Muscle layer of duodenum (tissue), 2 donors: ENCODE results near the gene PCAT6.

ENCODE experiments used
- H3K27ac ChIP-seq: one replicate; pipeline ENCODE4 v1.7.0; 2013; ENCODE audit warnings: mild to moderate bottlenecking, low read length
- H3K27me3 ChIP-seq: one replicate; pipeline ENCODE4 v1.7.0; 2013; ENCODE audit warnings: low read depth, mild to moderate bottlenecking, control low read depth, low read length
- H3K36me3 ChIP-seq, 2 donors: one replicate each; pipeline ENCODE4 v1.7.0; 2013; ENCODE audit warnings: low read length in 2 of 2, control low read depth in 1 of 2, mild to moderate bottlenecking in 1 of 2; ENCODE audit not compliant: insufficient read depth in 2 of 2, control insufficient read depth in 1 of 2
- H3K4me1 ChIP-seq, 2 donors: one replicate each; pipeline ENCODE4 v1.7.0; 2013; ENCODE audit warnings: low read length in 2 of 2, mild to moderate bottlenecking in 2 of 2, control low read depth in 1 of 2, moderate library complexity in 1 of 2; ENCODE audit not compliant: insufficient read depth in 2 of 2, control insufficient read depth in 1 of 2
- H3K4me3 ChIP-seq, 2 donors: one replicate each; pipeline ENCODE4 v1.7.0; 2013; ENCODE audit warnings: low read length in 2 of 2, low read depth in 1 of 2, mild to moderate bottlenecking in 1 of 2
- H3K9me3 ChIP-seq, 2 donors: one replicate each; pipeline ENCODE4 v1.7.0; 2013; ENCODE audit warnings: low read length in 2 of 2, control low read depth in 1 of 2, mild to moderate bottlenecking in 1 of 2; ENCODE audit not compliant: control insufficient read depth in 1 of 2
- donor health status: healthy.

Gene PCAT6

GRCh38 chr1:202798260-202798659 is 12.5 kb upstream of the PCAT6 start:
- no peak overlapping the region for H3K27ac ChIP-seq
- H3K27me3 ChIP-seq: no peaks in the 10 kb centered on the region
- peaks cover 3 to 12% of the 10 kb centered on the region in 2 donors for H3K4me1 ChIP-seq
- H3K9me3 ChIP-seq: no peaks in the 10 kb centered on the region
- no peak overlapping the region for H3K4me3 ChIP-seq
- H3K36me3 ChIP-seq: no peaks in the 10 kb centered on the region

GRCh38 chr1:202798792-202799331 is 11.9 kb upstream of the PCAT6 start:
- Histone ChIP-seq H3K4me3 (no peak overlapping the region), H3K9me3 (no peaks in the 10 kb centered on the region), H3K4me1 (peaks cover 3 to 14% of the 10 kb centered on the region in 2 donors), H3K27me3 (no peaks in the 10 kb centered on the region), H3K27ac (no peak overlapping the region), H3K36me3 (no peaks in the 10 kb centered on the region)

- no peak overlapping the region for H3K27ac ChIP-seq
- no peak overlapping the region for H3K4me3 ChIP-seq
- H3K9me3 ChIP-seq: no peaks in the 10 kb centered on the region
- H3K27me3 ChIP-seq: no peaks in the 10 kb centered on the region
- H3K36me3 ChIP-seq: no peaks in the 10 kb centered on the region
- H3K4me1 ChIP-seq: peaks cover 10 to 24% of the 10 kb centered on the region in 2 donors
These were observed 10.0 kb upstream of the PCAT6 start for GRCh38 chr1:202800742-202801141.

DNA sequence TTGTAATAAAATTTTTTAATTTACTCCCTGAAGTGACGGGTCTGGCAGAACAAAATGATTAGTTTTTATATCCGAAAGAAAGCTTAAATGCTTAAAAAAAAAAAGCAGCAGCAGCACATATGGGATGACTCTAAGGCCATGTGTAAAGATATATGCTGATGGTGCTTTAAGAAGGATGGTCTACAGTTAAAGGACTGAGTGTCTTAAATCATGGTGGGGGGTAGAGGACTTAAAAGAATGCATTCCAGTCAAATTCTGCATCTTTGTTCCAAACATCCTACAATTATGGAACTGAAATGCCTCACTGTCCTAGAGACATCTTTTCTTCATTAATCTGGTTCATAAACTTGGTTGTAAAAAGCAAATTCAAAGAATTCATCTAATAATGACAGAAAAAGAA is 9.6 kb upstream of the PCAT6 start:
- H3K27ac ChIP-seq: no peak overlapping the region

DNA sequence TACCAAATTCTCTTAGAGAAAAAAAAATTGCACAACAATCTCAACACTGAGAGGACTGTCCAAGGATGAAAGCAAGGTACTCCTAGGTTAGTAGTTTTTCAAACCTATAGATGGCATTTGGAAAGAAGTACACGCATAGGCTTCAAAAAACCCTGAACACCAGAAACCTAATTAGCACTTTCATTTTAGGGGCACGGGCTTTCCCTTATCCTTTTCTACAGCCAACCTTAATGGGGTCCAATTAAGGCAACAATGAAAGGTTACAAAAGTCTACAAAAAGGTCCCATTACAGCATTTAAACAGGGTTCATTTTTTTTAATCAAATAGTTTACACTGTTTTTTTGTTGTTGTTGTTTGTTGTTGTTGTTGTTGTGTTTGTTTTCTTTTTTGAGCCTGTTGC is 8.7 kb upstream of the PCAT6 start:
- H3K4me1 ChIP-seq: peaks cover 15 to 29% of the 10 kb centered on the region in 2 donors
- H3K4me3 ChIP-seq: no peak overlapping the region
- no peaks in the 10 kb centered on the region for H3K27me3 ChIP-seq
- no peaks in the 10 kb centered on the region for H3K9me3 ChIP-seq
- H3K27ac ChIP-seq: no peak overlapping the region
- no peaks in the 10 kb centered on the region for H3K36me3 ChIP-seq

More for the DNA sequence above, 9.6 kb upstream of the PCAT6 start:
- no peak overlapping the region for H3K4me3 ChIP-seq
- no peaks in the 10 kb centered on the region for H3K36me3 ChIP-seq
- no peaks in the 10 kb centered on the region for H3K9me3 ChIP-seq
- H3K27me3 ChIP-seq: no peaks in the 10 kb centered on the region
- H3K4me1 ChIP-seq: peaks cover 13 to 28% of the 10 kb centered on the region in 2 donors

DNA sequence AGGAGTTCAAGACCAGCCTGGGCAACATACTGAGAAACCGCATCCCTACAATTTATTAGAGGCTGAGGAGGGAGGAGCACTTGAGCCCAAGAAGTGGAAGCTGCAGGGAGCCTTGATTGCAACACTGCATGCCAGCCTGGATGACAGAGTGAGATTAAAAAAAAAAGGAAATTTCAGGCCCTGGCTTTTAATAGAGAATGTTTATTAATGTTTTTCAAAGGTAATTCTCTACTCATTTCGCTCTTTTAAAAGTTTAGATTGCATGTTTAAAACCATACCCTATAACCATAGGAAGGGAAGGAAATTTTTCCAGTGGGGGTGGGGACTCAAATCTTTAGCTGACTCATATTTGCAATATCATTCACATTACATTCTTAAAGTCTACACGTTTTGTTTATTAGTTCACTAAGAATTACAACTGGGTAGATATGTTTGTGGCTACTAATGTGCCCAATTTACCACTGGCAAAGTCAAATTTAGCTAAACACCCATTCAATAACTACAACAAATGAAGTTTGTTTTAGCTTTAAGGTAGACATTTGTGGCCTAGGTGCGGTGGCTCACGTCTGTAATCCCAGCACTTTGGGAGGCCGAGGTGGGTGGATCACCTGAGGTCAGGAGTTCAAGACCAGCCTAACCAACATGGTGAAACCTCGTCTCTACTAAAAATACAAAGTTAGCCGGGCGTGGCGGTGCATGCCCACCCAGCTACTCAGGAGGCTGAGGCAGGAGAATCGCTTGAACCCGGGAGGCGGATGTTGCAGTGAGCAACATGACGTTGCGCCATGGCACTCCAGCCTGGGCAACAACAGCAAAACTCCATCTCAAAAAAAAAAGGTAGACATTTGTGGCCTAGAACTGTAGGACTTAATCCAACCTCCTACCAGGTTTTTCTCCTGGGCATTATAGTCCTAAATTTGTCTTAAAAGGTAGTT is 7.5 kb upstream of the PCAT6 start:
- Histone ChIP-seq H3K4me3 (no peak overlapping the region), H3K4me1 (peaks cover 15 to 29% of the 10 kb centered on the region in 2 donors), H3K27me3 (no peaks in the 10 kb centered on the region), H3K27ac (no peak overlapping the region), H3K9me3 (no peaks in the 10 kb centered on the region), H3K36me3 (no peaks in the 10 kb centered on the region)

DNA sequence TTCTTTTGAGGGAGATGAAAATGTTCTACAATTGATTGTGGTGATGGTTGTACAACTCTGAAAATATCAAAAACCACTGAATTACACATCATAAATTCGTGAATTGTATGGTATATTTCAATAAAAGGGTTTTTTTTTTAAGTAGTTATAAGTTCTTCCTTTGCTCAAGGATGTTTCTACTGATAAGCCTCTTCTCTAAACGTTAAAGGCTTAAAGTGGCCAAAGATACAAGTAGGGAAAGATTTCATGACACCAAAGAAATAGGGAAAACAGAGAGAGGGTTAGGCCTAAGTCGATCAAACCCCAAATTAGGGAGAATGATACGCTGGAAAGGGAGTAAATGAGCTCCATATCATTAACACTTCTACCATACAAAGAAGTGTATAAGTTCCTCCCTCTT is 6.6 kb upstream of the PCAT6 start:
- Histone ChIP-seq H3K4me3 (no peak overlapping the region), H3K4me1 (peaks cover 19 to 35% of the 10 kb centered on the region in 2 donors), H3K27me3 (no peaks in the 10 kb centered on the region), H3K27ac (no peak overlapping the region), H3K36me3 (no peaks in the 10 kb centered on the region), H3K9me3 (no peaks in the 10 kb centered on the region)

DNA sequence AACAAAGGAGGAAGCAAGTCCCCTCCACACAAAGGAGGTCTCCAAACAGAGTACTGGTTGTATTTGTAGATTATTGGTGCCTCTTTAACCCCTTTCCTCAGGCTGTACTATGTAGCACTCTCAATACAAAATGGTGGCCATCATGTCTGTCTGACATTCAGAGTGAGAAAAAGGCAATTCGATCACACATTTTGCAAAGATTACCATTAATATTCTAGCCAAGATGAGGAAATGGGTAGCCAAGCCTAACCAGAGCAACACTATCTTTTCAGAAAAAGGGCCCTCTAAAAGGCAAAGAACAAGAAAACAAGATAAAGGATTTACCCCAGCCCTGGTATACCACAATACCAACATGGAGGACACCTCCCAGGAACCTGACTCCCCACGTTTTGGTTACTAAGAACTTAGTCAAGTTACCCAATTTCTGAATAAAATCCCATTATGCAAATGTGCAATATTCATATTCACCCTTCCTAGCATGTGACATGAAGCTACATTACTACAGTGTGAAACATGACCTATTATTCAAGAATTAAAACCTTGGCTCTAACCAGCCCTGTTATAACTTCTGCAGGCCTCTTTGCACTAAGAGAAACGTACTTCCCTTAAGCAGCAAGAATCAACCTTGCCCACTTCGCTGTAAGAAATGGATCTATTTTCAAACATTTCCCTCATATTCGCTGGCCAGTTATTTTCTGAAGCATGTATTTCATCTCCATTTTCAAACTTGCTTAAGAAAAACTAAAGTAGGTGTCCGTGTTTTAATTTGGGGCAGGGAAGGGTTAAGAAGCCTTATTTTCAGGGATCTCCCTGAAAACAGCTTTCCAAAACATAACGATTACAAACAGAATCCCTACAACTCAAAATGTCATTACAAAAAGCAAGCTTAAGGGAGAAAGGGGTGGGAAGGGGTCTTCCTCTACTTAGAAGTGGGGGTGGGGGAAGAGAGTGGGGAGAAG is 4.6 kb upstream of the PCAT6 start:
- Histone ChIP-seq H3K9me3 (no peaks in the 10 kb centered on the region), H3K27me3 (no peaks in the 10 kb centered on the region), H3K4me3 (peak overlapping the region; percentile 49 to 94), H3K4me1 (peaks cover 19 to 42% of the 10 kb centered on the region in 2 donors), H3K36me3 (no peaks in the 10 kb centered on the region), H3K27ac (peak overlapping the region; percentile 3)

- peak overlapping the region; percentile 3 for H3K27ac ChIP-seq
- H3K27me3 ChIP-seq: peaks cover 3% of the 10 kb centered on the region
- peak overlapping the region; percentile 49 to 94 for H3K4me3 ChIP-seq
These were observed 3.8 kb upstream of the PCAT6 start for GRCh38 chr1:202806845-202807450.

GRCh38 chr1:202807451-202807925 is 3.3 kb upstream of the PCAT6 start:
- Histone ChIP-seq H3K9me3 (no peaks in the 10 kb centered on the region), H3K36me3 (no peaks in the 10 kb centered on the region), H3K27ac (peak overlapping the region; percentile 72), H3K4me3 (peak overlapping the region; percentile 71 to 94), H3K27me3 (peaks cover 3% of the 10 kb centered on the region), H3K4me1 (peaks cover 19 to 42% of the 10 kb centered on the region in 2 donors)

More at GRCh38 chr1:202806845-202807450, 3.8 kb upstream of the PCAT6 start:
- Histone ChIP-seq H3K36me3 (no peaks in the 10 kb centered on the region), H3K9me3 (no peaks in the 10 kb centered on the region), H3K4me1 (peaks cover 19 to 42% of the 10 kb centered on the region in 2 donors)
